Heart left ventricle (tissue), 13 donors: ENCODE results near the gene KCNAB2.

Experiments
- CTCF ChIP-seq, 12 donors: fragments of 200-600 bp; sonication (generic) in 4 of 12; IDR thresholded peaks; one replicate each; pipeline versions ENCODE4 v1.5.0 to v1.8.0; 2018 to 2022; ENCODE audit warnings: antibody characterized with exemption in 12 of 12, mild to moderate bottlenecking in 5 of 12
- POLR2A ChIP-seq, 2 donors: fragments of 450-650 bp; IDR thresholded peaks; one replicate each; pipeline ENCODE4 v1.6.1; 2017; ENCODE audit warnings: antibody characterized with exemption in 2 of 2, mild to moderate bottlenecking in 2 of 2, moderate library complexity in 2 of 2
- donor health status: ischemic (EF 13 %, LVEDD 7.1; RV severe dilation, severe dysfunction).
- donor health status: DM: no; HTN: yes; CAD: no.
- donor health status: DM: no; HTN: no; CAD: no.
- donor health status: ischemic (EF 25% LVEDD 6.9; RV normal size, moderate dysfunction).
- donor health status: ischemic (EF 25% LVEDD 5.7; RV mildly dilated, moderate dysfunction).
- donor health status: ischemic (EF 35%, LVEDD 5.7; RV mildly dilated, moderate dysfunction).
- donor health status: nonischemic (EF 11% LVEDD 7.7; RV severe dilation, severe dysfunction).
- donor health status: DM: yes; HTN: yes; CAD: no.
- donor health status: PGD.
- donor health status: ischemic (EF 29% LVEDD 5.4; RV normal size, mild dysfunction).
- donor health status: nonischemic (EF 23%, LVEDD 6.1; RV moderate dilation, normal function).

- TF ChIP-seq CTCF (IDR thresholded peaks at IDR 0.05) (no peak), POLR2A (IDR thresholded peaks at IDR 0.05) (no peak)
Observed at GRCh38 chr1:6098303-6099215, 52.9 kb downstream of the KCNAB2 start.
